IMR-90 (cell line): ENCODE data around the gene OR8J1.

Experiments used
- BHLHE40 ChIP-seq: fragments of 150-350 bp; IDR thresholded peaks from 2 replicates; pipeline ENCODE4 v1.6.1; 2016; ENCODE audit warnings: mild to moderate bottlenecking, low read depth, low read length
- CEBPB ChIP-seq: IDR thresholded peaks from 2 replicates; pipeline ENCODE4 v1.6.1; 2012; ENCODE audit warnings: low read depth, low read length, improper control_type of control experiment
- FOS ChIP-seq: fragments of 150-350 bp; IDR thresholded peaks from 2 replicates; pipeline ENCODE4 v1.6.1; 2016; ENCODE audit warnings: low read depth, low read length
- MAFK ChIP-seq: IDR thresholded peaks from 2 replicates; pipeline ENCODE4 v1.6.1; 2012; ENCODE audit warnings: low read depth, low read length, improper control_type of control experiment
- MAZ ChIP-seq: IDR thresholded peaks from 2 replicates; pipeline ENCODE4 v1.6.1; 2012; ENCODE audit warnings: low read depth, mild to moderate bottlenecking, low read length, improper control_type of control experiment, moderate library complexity, borderline replicate concordance
- MXI1 ChIP-seq: IDR thresholded peaks from 2 replicates; pipeline ENCODE4 v1.6.1; 2012; ENCODE audit warnings: low read depth, mild to moderate bottlenecking, low read length, moderate library complexity, borderline replicate concordance
- NFE2L2 ChIP-seq: fragments of 150-350 bp; IDR thresholded peaks from 2 replicates; pipeline ENCODE4 v1.6.1; 2016; ENCODE audit warnings: low read depth, mild to moderate bottlenecking, low read length
- POLR2A ChIP-seq: IDR thresholded peaks from 2 replicates; pipeline ENCODE4 v1.6.1; 2012; ENCODE audit warnings: mild to moderate bottlenecking, low read depth, low read length
- RAD21 ChIP-seq: IDR thresholded peaks from 2 replicates; pipeline ENCODE4 v1.6.1; 2012; ENCODE audit warnings: low read length, improper control_type of control experiment
- RCOR1 ChIP-seq: IDR thresholded peaks from 2 replicates; pipeline ENCODE4 v1.6.1; 2012; ENCODE audit warnings: mild to moderate bottlenecking, low read length, improper control_type of control experiment; ENCODE audit not compliant: insufficient replicate concordance
- SMC3 ChIP-seq: fragments of 150-350 bp; IDR thresholded peaks from 2 replicates; pipeline ENCODE4 v1.6.1; 2016; ENCODE audit warnings: low read depth, mild to moderate bottlenecking, antibody characterized with exemption, low read length, moderate library complexity
- USF2 ChIP-seq: fragments of 150-350 bp; IDR thresholded peaks from 2 replicates; pipeline ENCODE4 v1.6.1; 2017; ENCODE audit warnings: mild to moderate bottlenecking, antibody characterized with exemption, low read length, low read depth
- TF ChIP-seq, protein P1 (sequence below): conservative IDR thresholded peaks from 2 replicates; pipeline ENCODE4 v1.5.1; 2012; ENCODE audit warnings: mild to moderate bottlenecking, low read depth, low read length, improper control_type of control experiment

DNA sequence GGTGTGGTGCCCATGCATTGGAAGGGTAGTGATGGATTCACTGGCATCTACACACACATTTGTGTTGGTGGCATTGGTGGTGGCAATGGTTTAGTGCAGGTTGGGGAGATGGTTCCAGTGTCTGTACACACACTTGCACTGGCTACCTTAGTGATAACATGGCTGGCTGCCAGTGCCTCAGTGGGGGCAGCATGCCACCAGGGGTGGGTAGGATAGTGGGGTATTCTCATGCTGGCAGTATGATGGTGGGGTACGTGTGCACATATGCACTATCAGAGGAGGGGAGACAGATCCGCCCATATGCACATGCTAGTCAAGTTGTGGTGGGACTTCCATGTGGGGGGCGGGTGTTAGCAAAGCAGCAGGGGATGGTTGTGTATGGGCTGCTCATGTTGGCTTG, 46.3 kb upstream of the OR8J1 start:
- TF ChIP-seq, protein P1, sequence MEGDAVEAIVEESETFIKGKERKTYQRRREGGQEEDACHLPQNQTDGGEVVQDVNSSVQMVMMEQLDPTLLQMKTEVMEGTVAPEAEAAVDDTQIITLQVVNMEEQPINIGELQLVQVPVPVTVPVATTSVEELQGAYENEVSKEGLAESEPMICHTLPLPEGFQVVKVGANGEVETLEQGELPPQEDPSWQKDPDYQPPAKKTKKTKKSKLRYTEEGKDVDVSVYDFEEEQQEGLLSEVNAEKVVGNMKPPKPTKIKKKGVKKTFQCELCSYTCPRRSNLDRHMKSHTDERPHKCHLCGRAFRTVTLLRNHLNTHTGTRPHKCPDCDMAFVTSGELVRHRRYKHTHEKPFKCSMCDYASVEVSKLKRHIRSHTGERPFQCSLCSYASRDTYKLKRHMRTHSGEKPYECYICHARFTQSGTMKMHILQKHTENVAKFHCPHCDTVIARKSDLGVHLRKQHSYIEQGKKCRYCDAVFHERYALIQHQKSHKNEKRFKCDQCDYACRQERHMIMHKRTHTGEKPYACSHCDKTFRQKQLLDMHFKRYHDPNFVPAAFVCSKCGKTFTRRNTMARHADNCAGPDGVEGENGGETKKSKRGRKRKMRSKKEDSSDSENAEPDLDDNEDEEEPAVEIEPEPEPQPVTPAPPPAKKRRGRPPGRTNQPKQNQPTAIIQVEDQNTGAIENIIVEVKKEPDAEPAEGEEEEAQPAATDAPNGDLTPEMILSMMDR: no peak
- TF ChIP-seq FOS (no peak), USF2 (no peak), CEBPB (no peak), POLR2A (no peak), RAD21 (no peak), NFE2L2 (no peak), SMC3 (no peak), MXI1 (no peak), RCOR1 (no peak), BHLHE40 (no peak), MAFK (no peak), MAZ (no peak)
